Stomach (tissue), 9 donors: Measurements from ENCODE around the gene MYH16. TPM values are rescaled to one million over a fixed set of nuclear protein-coding genes. Genes with fewer than 3 reads are reported as not detected.

Experiments
- DNase-seq, 2 donors: peaks; one replicate each; pipeline versions ENCODE4 v3.0.0 to v3.0.0-alpha.2; 2013 to 2019
- H3K27ac ChIP-seq, 5 donors: fragments of 200-600 bp in 4 of 5; sonication (generic) in 4 of 5; one replicate each; pipeline ENCODE4 v1.5.1; 2013 to 2019; ENCODE audit warnings: mild to moderate bottlenecking in 1 of 5, moderate library complexity in 1 of 5
- H3K27me3 ChIP-seq, 3 donors: fragments of 200-600 bp; sonication (generic); one replicate each; pipeline ENCODE4 v1.5.1; 2017 to 2019; ENCODE audit warnings: mixed run types in 1 of 3
- H3K36me3 ChIP-seq, 4 donors: fragments of 200-600 bp; sonication (generic); 1 replicate in 3 of 4; 2 replicates in 1 of 4; pipeline ENCODE4 v1.5.1; 2016 to 2019
- H3K4me1 ChIP-seq, 4 donors: fragments of 200-600 bp; sonication (generic); one replicate each; pipeline ENCODE4 v1.5.1; 2016 to 2019
- H3K4me3 ChIP-seq, 4 donors: fragments of 200-600 bp; sonication (generic) in 3 of 4; one replicate each; pipeline ENCODE4 v1.5.1; 2016 to 2019; ENCODE audit warnings: mild to moderate bottlenecking in 1 of 4
- H3K9me3 ChIP-seq, 4 donors: fragments of 200-600 bp; sonication (generic); one replicate each; pipeline ENCODE4 v1.5.1; 2016 to 2019
- EP300 ChIP-seq: sonication (generic); formaldehyde crosslinking; IDR thresholded peaks from one replicate; pipeline ENCODE4 v1.6.1; 2017; ENCODE audit warnings: antibody characterized with exemption
- POLR2A ChIP-seq, 4 donors: fragments of 450-650 bp; IDR thresholded peaks; one replicate each; pipeline ENCODE4 v1.6.1; 2016; ENCODE audit warnings: antibody characterized with exemption in 4 of 4, control low read depth in 2 of 4, mild to moderate bottlenecking in 1 of 4, moderate library complexity in 1 of 4
- POLR2AphosphoS5 ChIP-seq, 3 donors: sonication (generic); formaldehyde crosslinking; IDR thresholded peaks; one replicate each; pipeline ENCODE4 v1.6.1; 2016; ENCODE audit warnings: antibody characterized with exemption in 3 of 3
- whole genome bisulfite sequencing, 5 donors: extraction: QIAGEN DNeasy Blood & Tissue Kit in 3 of 5; methylation state at CpG; one replicate each; pipeline versions ENCODE4 v1.1.5 to v1.1.7; 2013 to 2018; 5-methylcytosine and 5-hydroxymethylcytosine counted together
- intact Hi-C: fragments of 100-400 bp; cut with DNase I; formaldehyde crosslinking; loops from one replicate; pipeline ENCODE4 v1.15.1; 2023; ENCODE audit warnings: low total_unique reads
- polyA plus RNA-seq, 3 donors: library from polyadenylated mRNA; stranded (reverse); fragments of 200-250 nt; gene quantifications; one replicate each; pipeline ENCODE4 v1.2.3, GENCODE V29; 2013
- total RNA-seq, 5 donors: library from RNA; depleted of rRNA; stranded (reverse); fragments of >200 nt; gene quantifications; one replicate each; pipeline versions ENCODE4 v1.1.0 to v1.2.3, GENCODE V29; 2014 to 2016
- TF ChIP-seq, protein P1 (sequence below), 7 experiments: fragments of 450-650 bp in 4 of 7; fragments of 200-600 bp in 3 of 7; sonication (generic) in 3 of 7; IDR thresholded peaks; one replicate each; pipeline ENCODE4 v1.5.1; 2016 to 2019; ENCODE audit warnings: antibody characterized with exemption in 7 of 7, control low read depth in 2 of 7, mild to moderate bottlenecking in 1 of 7
- donor health status: healthy with polysubstance abuse.
- donor health status: Bipolar disorder and iron deficiency.
- donor health status: healthy.

MYH16 gene
- total and polyA plus RNA-seq, 8 donors: 0.05 to 0.37 TPM; not detected in 6

- Histone ChIP-seq H3K27ac (no peak overlapping the region), H3K36me3 (no peaks in the 10 kb centered on the region), H3K4me1 (no peaks in the 10 kb centered on the region), H3K27me3 (peaks cover 0 to 18% (median 0%) of the 10 kb centered on the region in 3 donors), H3K4me3 (no peak overlapping the region), H3K9me3 (no peaks in the 10 kb centered on the region)
- no peak for DNase-seq
- intact Hi-C loops: no loop called here
- TF ChIP-seq POLR2A (IDR thresholded peaks at IDR 0.05): no peak
- no peak for TF ChIP-seq POLR2AphosphoS5 (IDR thresholded peaks at IDR 0.05)
- TF ChIP-seq EP300: no peak
- TF ChIP-seq, protein P1, sequence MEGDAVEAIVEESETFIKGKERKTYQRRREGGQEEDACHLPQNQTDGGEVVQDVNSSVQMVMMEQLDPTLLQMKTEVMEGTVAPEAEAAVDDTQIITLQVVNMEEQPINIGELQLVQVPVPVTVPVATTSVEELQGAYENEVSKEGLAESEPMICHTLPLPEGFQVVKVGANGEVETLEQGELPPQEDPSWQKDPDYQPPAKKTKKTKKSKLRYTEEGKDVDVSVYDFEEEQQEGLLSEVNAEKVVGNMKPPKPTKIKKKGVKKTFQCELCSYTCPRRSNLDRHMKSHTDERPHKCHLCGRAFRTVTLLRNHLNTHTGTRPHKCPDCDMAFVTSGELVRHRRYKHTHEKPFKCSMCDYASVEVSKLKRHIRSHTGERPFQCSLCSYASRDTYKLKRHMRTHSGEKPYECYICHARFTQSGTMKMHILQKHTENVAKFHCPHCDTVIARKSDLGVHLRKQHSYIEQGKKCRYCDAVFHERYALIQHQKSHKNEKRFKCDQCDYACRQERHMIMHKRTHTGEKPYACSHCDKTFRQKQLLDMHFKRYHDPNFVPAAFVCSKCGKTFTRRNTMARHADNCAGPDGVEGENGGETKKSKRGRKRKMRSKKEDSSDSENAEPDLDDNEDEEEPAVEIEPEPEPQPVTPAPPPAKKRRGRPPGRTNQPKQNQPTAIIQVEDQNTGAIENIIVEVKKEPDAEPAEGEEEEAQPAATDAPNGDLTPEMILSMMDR (IDR thresholded peaks at IDR 0.05): no peak
- 66 to 80% (median 76%) methylated on average over 18 of the region's 18 CpGs for WGBS, 5 donors
Measured at GRCh38 chr7:99252166-99252895, 20.3 kb upstream of the MYH16 start.

GRCh38 chr7:99253369-99253768 is 19.3 kb upstream of the MYH16 start:
- 53 to 68% (median 64%) methylated on average over 9 of the region's 9 CpGs for WGBS, 5 donors
- H3K36me3 ChIP-seq: no peaks in the 10 kb centered on the region
- no peak for DNase-seq
- no peaks in the 10 kb centered on the region for H3K9me3 ChIP-seq
- H3K4me3 ChIP-seq: no peak overlapping the region
- no peaks in the 10 kb centered on the region for H3K4me1 ChIP-seq
- no peak overlapping the region for H3K27ac ChIP-seq
- intact Hi-C loops: no loop called here
- TF ChIP-seq POLR2A (IDR thresholded peaks at IDR 0.05): no peak
- no peak for TF ChIP-seq POLR2AphosphoS5 (IDR thresholded peaks at IDR 0.05)
- no peak for TF ChIP-seq EP300
- TF ChIP-seq, protein P1 (IDR thresholded peaks at IDR 0.05): no peak
- peaks cover 0 to 18% (median 0%) of the 10 kb centered on the region in 3 donors for H3K27me3 ChIP-seq

DNA sequence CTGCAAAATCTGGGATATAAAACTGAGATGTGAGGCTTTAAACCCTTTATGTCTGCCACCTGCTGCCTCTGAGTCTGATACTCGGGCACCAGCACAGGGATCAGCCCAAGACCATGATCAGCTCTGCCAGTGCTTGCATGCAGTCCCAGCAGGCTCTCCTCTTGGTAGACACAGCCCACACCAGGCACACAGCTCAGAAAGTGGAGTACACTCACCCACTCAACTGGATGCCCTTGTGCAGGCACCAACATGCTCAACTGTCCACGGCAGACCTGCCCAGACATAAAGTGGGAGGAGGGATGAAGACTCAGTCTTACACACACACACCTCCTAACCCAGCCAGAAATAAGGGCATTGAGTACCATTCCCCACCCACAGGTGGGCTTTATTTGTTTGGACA is 18.2 kb upstream of the MYH16 start:
- DNase-seq: no peak
- 71 to 83% (median 82%) methylated on average over 2 of the region's 2 CpGs for WGBS, 5 donors
- Histone ChIP-seq H3K27ac (no peak overlapping the region), H3K27me3 (peaks cover 0 to 18% (median 0%) of the 10 kb centered on the region in 3 donors), H3K9me3 (no peaks in the 10 kb centered on the region), H3K4me1 (no peaks in the 10 kb centered on the region), H3K4me3 (no peak overlapping the region), H3K36me3 (no peaks in the 10 kb centered on the region)
- intact Hi-C loops: no loop called here
- TF ChIP-seq POLR2AphosphoS5 (IDR thresholded peaks at IDR 0.05) (no peak), POLR2A (IDR thresholded peaks at IDR 0.05) (no peak), EP300 (no peak)
- TF ChIP-seq, protein P1 (IDR thresholded peaks at IDR 0.05): no peak

DNA sequence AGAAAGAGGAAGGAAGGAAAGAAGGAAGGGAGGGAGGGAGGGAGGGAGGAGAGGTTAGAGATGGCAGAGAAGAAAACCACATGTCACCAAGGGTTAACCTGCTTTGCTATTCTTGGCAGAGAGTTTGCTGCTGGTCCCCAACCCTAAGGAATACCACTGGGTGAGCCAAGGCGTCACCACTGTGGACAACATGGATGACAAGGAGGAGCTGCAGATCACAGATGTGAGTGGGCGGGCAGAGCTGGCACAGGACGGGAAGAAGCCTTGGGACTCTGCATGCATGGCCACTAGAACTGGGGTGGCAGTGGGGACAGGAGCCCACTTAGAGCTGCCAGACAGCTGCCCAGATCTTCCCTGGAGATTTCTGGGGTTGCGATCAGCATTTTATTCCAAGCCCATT is 17.2 kb upstream of the MYH16 start:
- Histone ChIP-seq H3K27ac (no peak overlapping the region), H3K9me3 (no peaks in the 10 kb centered on the region), H3K27me3 (peaks cover 0 to 11% (median 0%) of the 10 kb centered on the region in 3 donors), H3K4me1 (no peaks in the 10 kb centered on the region), H3K4me3 (no peak overlapping the region), H3K36me3 (no peaks in the 10 kb centered on the region)
- intact Hi-C loops: no loop called here
- DNase-seq: no peak
- WGBS, 5 donors: 64 to 76% (median 67%) methylated on average over 3 to 4 of the region's 4 CpGs
- TF ChIP-seq, protein P1 (IDR thresholded peaks at IDR 0.05): no peak
- TF ChIP-seq EP300 (no peak), POLR2A (IDR thresholded peaks at IDR 0.05) (no peak), POLR2AphosphoS5 (IDR thresholded peaks at IDR 0.05) (no peak)
